BJ (cell line): ENCODE measurements around the gene PLXNB2. TPM values are rescaled to one million over a fixed set of nuclear protein-coding genes. Genes with fewer than 3 reads are reported as not detected.

Source experiments
- CTCF ChIA-PET: fragments of 350-600 bp; formaldehyde crosslinking; extraction: SDS; loops from one replicate; lab custom pipeline; 2021; ENCODE audit warnings: antibody characterized with exemption, inconsistent platforms; lab: Yijun Ruan, JAX
- POLR2A ChIA-PET: fragments of 300-600 bp; sonication (Branson Sonifier 250); formaldehyde crosslinking; extraction: SDS; loops from one replicate; lab custom pipeline; 2021; ENCODE audit warnings: antibody characterized with exemption; lab: Charles Lee
- DNase-seq: peaks from one replicate; pipeline ENCODE4 v3.0.0-alpha.2; 2011; ENCODE audit warnings: low read depth
- H3K27me3 ChIP-seq: 2 replicates; pipeline ENCODE4 v1.6.0; 2011; ENCODE audit warnings: low read length; ENCODE audit not compliant: control insufficient read depth, insufficient read depth
- H3K36me3 ChIP-seq: 2 replicates; pipeline ENCODE4 v1.5.1; 2011; ENCODE audit warnings: low read length; ENCODE audit not compliant: control insufficient read depth, insufficient read depth
- H3K4me3 ChIP-seq: 2 replicates; pipeline ENCODE4 v1.5.1; 2011; ENCODE audit warnings: low read depth, mild to moderate bottlenecking, control low read depth, low read length
- polyA plus RNA-seq: library from polyadenylated mRNA; depleted of rRNA; stranded (reverse); fragments of >200 nt; gene quantifications from 2 replicates; pipeline ENCODE4 v1.2.3, GENCODE V29; 2011
- TF ChIP-seq, protein P1 (sequence below): IDR thresholded peaks from 2 replicates; pipeline ENCODE4 v1.5.1; 2011; ENCODE audit warnings: low read depth, mild to moderate bottlenecking, control low read depth, inconsistent platforms, low read length, moderate library complexity; ENCODE audit not compliant: insufficient read depth

The PLXNB2 gene
- polyA plus RNA-seq, 1 experiment = 143 TPM

DNA sequence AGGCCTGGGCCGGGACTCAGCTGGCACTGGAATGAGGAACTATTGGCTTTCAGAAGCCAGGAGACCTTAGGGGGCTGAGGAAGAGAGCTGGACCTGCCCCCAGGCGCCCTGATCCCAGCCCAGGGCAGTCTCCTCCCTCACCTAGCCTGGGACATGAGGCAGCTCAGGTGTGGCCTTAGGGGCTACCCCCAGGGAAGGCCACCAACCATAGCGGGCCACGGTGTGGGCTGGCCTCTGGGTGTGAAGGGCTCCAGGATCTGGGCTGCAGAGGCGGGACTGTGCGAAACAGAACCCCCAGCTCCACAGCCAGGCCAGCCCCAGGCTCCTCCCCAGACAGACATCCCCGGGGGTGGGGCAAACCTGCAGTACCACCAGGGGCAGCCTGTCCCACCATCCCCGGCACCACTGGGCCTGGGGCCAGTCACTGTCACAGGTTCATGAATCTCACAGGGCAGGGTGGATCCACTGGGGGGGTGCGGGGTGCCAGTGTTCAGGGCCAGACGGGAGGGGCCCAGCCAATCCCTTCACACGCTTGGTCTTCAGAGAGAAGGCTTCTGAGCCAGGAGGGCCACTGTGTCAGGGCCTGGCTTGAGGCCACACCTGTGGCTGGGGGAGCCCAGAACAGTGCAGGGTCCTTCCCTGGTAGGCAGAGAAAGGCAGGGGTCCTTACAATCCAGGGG lies 3.5 kb downstream of the PLXNB2 start:
- no peak for DNase-seq

DNA sequence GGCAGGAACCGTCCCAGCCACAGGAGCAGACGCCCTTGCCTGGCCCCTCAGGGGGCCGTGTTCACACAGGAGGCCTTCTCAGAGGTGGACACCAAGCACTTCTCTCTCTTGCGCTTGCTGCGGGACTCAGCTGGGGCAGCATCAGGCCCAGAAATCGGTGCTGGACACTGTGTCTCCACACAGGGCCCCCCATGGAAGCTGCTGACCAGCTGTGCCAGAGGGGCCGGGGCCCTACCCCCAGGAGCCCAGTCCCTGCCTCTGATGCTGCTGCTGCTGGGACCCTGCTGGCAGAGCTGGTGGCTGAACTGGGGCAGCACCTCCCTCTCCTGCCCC lies 4.0 kb downstream of the PLXNB2 start:
- ChIA-PET POLR2A (interaction anchor here (0.6 kb wide), 1 partner anchor 177 kb away, joined by 3 read pairs; no protein-coding TSS in a partner anchor), CTCF (interaction anchor here (0.7 to 7.4 kb wide), 6 partner anchors 10 to 95 kb away, joined by 3 to 38 read pairs (median 12); partner anchors contain the start of gene DENND6B)
- H3K4me3 ChIP-seq = no peak overlapping the region
- peaks cover 26% of the 10 kb centered on the region for H3K36me3 ChIP-seq
- no peak for DNase-seq
- no peaks in the 10 kb centered on the region for H3K27me3 ChIP-seq
- TF ChIP-seq, protein P1, sequence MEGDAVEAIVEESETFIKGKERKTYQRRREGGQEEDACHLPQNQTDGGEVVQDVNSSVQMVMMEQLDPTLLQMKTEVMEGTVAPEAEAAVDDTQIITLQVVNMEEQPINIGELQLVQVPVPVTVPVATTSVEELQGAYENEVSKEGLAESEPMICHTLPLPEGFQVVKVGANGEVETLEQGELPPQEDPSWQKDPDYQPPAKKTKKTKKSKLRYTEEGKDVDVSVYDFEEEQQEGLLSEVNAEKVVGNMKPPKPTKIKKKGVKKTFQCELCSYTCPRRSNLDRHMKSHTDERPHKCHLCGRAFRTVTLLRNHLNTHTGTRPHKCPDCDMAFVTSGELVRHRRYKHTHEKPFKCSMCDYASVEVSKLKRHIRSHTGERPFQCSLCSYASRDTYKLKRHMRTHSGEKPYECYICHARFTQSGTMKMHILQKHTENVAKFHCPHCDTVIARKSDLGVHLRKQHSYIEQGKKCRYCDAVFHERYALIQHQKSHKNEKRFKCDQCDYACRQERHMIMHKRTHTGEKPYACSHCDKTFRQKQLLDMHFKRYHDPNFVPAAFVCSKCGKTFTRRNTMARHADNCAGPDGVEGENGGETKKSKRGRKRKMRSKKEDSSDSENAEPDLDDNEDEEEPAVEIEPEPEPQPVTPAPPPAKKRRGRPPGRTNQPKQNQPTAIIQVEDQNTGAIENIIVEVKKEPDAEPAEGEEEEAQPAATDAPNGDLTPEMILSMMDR = no peak

More for the DNA sequence above, 3.5 kb downstream of the PLXNB2 start:
- Histone ChIP-seq H3K4me3 (peak overlapping the region; percentile 3), H3K27me3 (no peaks in the 10 kb centered on the region), H3K36me3 (peaks cover 24% of the 10 kb centered on the region)
- CTCF ChIA-PET = interaction anchor here (0.7 to 7.4 kb wide), 7 partner anchors 11 to 95 kb away, joined by 3 to 38 read pairs (median 14); partner anchors contain the start of gene DENND6B
- POLR2A ChIA-PET = interaction anchor here (0.6 kb wide), 1 partner anchor 177 kb away, joined by 3 read pairs; no protein-coding TSS in a partner anchor
- TF ChIP-seq, protein P1 = 0 out of 2 replicates have a peak, but pooled peaks have one; percentile 15

DNA sequence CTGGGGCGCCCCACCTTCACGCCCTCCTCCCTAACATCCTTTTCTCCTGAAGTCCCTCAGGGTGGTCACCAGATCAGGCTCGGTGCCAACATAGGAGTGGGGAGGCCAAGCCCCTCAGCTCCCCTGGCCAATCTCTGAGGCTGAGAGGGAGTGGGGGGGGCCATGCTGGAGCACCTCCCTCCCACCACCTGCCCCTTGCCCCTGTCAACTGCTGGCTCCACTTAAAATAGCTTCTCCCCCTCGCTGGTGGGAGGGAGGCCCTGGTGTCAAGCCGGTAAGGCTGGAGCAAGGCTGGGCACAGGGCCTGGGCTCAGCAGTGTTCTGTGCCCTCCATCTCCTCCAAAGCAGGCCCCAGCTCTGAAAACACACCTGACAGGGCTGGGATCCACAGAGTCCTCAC lies 4.9 kb downstream of the PLXNB2 start:
- no peak for DNase-seq
- Histone ChIP-seq H3K27me3 (no peaks in the 10 kb centered on the region), H3K4me3 (no peak overlapping the region), H3K36me3 (peaks cover 27% of the 10 kb centered on the region)
- TF ChIP-seq, protein P1 = no peak
- POLR2A ChIA-PET = no interaction called here
- CTCF ChIA-PET = interaction anchor here (1.0 to 4.7 kb wide), 3 partner anchors 9 to 26 kb away, joined by 4 to 20 read pairs (median 17); partner anchors contain the start of gene DENND6B

DNA sequence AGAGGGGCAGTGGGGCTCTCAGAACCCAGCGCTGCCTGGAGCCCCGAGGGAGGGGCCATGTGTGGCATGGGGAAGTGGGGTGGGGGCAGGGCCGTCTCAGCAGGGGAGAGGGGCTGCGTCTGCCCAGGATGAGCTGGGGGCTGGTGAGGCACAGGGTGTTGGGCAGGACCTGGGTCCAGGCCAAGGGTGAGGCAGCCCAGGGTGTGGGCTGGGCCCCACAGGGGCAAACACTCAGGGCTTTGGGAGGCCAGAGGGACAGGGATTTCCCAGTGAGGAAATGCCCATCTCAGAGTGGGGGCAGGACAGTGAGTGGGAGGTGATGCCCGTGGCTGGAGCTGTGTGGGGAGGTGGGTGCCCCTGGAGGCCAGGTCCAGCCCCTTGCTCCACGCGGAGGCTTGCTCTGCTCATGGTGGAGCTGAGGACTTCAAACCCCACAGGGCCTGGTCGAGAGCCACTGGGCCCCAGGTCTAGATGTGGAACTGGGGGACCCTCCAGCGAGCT lies 5.4 kb downstream of the PLXNB2 start:
- TF ChIP-seq, protein P1 = no peak
- no peak for DNase-seq
- peaks cover 27% of the 10 kb centered on the region for H3K36me3 ChIP-seq
- CTCF ChIA-PET = interaction anchor here (1.0 to 4.7 kb wide), 3 partner anchors 9 to 26 kb away, joined by 4 to 20 read pairs (median 17); partner anchors contain the start of gene DENND6B
- POLR2A ChIA-PET = interaction anchor here (1.2 kb wide), 1 partner anchor 9 kb away, joined by 3 read pairs; no protein-coding TSS in a partner anchor
- no peaks in the 10 kb centered on the region for H3K27me3 ChIP-seq
- H3K4me3 ChIP-seq = no peak overlapping the region

DNA sequence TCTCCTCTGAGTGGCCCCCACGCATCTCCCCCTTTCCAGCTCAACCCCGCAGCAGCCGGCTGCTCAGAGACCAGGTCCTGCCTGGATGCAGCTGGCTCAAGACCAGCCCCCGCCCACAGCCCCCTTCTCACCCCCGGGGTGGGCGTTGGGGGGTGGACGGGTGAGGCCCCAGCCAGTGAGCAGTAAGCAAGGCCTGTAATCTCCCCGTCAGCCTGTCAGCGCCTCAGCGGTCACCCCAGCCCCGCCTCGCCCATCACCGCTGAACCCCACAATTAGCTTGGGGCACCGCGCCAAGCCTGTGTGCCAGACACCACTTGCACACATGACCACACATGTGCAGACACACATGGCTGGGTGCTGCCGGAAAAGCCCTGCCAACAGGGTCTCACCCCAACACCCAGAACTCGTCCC lies 5.9 kb downstream of the PLXNB2 start:
- DNase-seq = no peak
- peaks cover 29% of the 10 kb centered on the region for H3K36me3 ChIP-seq
- ChIA-PET CTCF (interaction anchor here (1.0 to 2.4 kb wide), 2 partner anchors 25 kb away, joined by 4 to 17 read pairs; partner anchors contain the start of gene DENND6B), POLR2A (interaction anchor here (1.2 kb wide), 1 partner anchor 8 kb away, joined by 3 read pairs; no protein-coding TSS in a partner anchor)
- H3K4me3 ChIP-seq = no peak overlapping the region
- TF ChIP-seq, protein P1 = no peak
- H3K27me3 ChIP-seq = no peaks in the 10 kb centered on the region
